PC-9 (cell line): Measurements from ENCODE around the gene COMMD9. TPM values are rescaled to one million over a fixed set of nuclear protein-coding genes. Genes with fewer than 3 reads are reported as not detected.

ENCODE experiments used
- BruUV-seq: library from RNA; stranded (reverse); fragments of 400-500 nt; replicated peaks from 2 replicates; lab custom pipeline; 2021; lab: Mats Ljungman, UMichigan
- CTCF ChIA-PET: fragments of 300-600 bp; sonication (Branson Sonifier 250); formaldehyde crosslinking; loops from one replicate; lab custom pipeline; 2022; ENCODE audit warnings: antibody characterized with exemption; lab: Charles Lee
- POLR2A ChIA-PET: fragments of 300-600 bp; sonication (Branson Sonifier 250); formaldehyde crosslinking; loops from one replicate; lab custom pipeline; 2022; ENCODE audit warnings: antibody characterized with exemption; ENCODE audit not compliant: unreplicated experiment; lab: Charles Lee
- DNase-seq, 2 experiments: peaks; one replicate each; pipeline versions ENCODE4 v3.0.0 to v3.0.0-alpha.2; 2015 to 2022; ENCODE audit warnings: mixed read lengths in 1 of 2
- H2AFZ ChIP-seq: fragments of 200-600 bp; sonication (generic); 2 replicates; pipeline ENCODE4 v1.8.1; 2017; ENCODE audit warnings: antibody characterized with exemption
- H3F3A ChIP-seq: fragments of 200-600 bp; sonication (generic); 2 replicates; pipeline ENCODE4 v1.8.1; 2017; ENCODE audit warnings: antibody characterized with exemption, mild to moderate bottlenecking, low read depth; ENCODE audit not compliant: insufficient read depth
- H3K27ac ChIP-seq: fragments of 200-600 bp; sonication (generic); 2 replicates; pipeline ENCODE4 v1.6.1; 2016; ENCODE audit warnings: mixed run types
- H3K27me3 ChIP-seq: fragments of 200-600 bp; sonication (generic); 2 replicates; pipeline ENCODE4 v1.6.1; 2016; ENCODE audit warnings: low read depth, mixed run types; ENCODE audit not compliant: insufficient read depth
- H3K36me3 ChIP-seq: fragments of 200-600 bp; sonication (generic); 2 replicates; pipeline ENCODE4 v1.6.1; 2016; ENCODE audit warnings: low read depth, mixed run types
- H3K4me1 ChIP-seq: fragments of 200-600 bp; sonication (generic); replicated peaks from 2 replicates; pipeline ENCODE4 v1.6.1; 2016; ENCODE audit warnings: mixed run types; ENCODE audit not compliant: insufficient read depth
- H3K4me2 ChIP-seq: fragments of 200-600 bp; sonication (generic); 2 replicates; pipeline ENCODE4 v1.6.1; 2017; ENCODE audit warnings: mixed run types
- H3K4me3 ChIP-seq: fragments of 200-600 bp; sonication (generic); 2 replicates; pipeline ENCODE4 v1.6.1; 2016; ENCODE audit warnings: mixed run types
- H3K79me2 ChIP-seq: fragments of 200-600 bp; sonication (generic); 2 replicates; pipeline ENCODE4 v1.6.1; 2017; ENCODE audit warnings: low read depth, mixed run types
- H3K9me2 ChIP-seq: fragments of 200-600 bp; sonication (generic); 2 replicates; pipeline ENCODE4 v1.8.1; 2017; ENCODE audit warnings: mild to moderate bottlenecking; ENCODE audit not compliant: insufficient read depth
- H3K9me3 ChIP-seq: fragments of 200-600 bp; sonication (generic); 2 replicates; pipeline ENCODE4 v1.8.1; 2016; ENCODE audit warnings: low read depth; ENCODE audit not compliant: insufficient read depth
- H4K20me1 ChIP-seq: fragments of 200-600 bp; sonication (generic); 2 replicates; pipeline ENCODE4 v1.8.1; 2017; ENCODE audit not compliant: insufficient read depth
- CTCF ChIP-seq: fragments of 200-600 bp; sonication (generic); conservative IDR thresholded peaks from 2 replicates; pipeline ENCODE4 v1.6.1; 2017; ENCODE audit warnings: mixed run types, antibody characterized with exemption, mild to moderate bottlenecking, moderate library complexity
- EZH2 ChIP-seq: fragments of 200-600 bp; sonication (generic); IDR thresholded peaks from 2 replicates; pipeline ENCODE4 v1.8.0; 2017; ENCODE audit warnings: antibody characterized with exemption, low read depth
- intact Hi-C: fragments of 100-400 bp; cut with micrococcal nuclease; formaldehyde crosslinking; loops from one replicate; pipeline ENCODE4 v1.10.0; 2022; ENCODE audit not compliant: unreplicated experiment
- total RNA-seq: library from RNA; stranded (reverse); gene quantifications from 2 replicates; pipeline ENCODE4 v1.2.3, GENCODE V29; 2021

Gene COMMD9
- total RNA-seq, 1 experiment from 2014 or later: 77.5 TPM

- ChIA-PET POLR2A (no interaction called here), CTCF (no interaction called here)
- Histone ChIP-seq H3K79me2 (no peaks in the 10 kb centered on the region), H3K9me3 (no peaks in the 10 kb centered on the region), H3K36me3 (no peaks in the 10 kb centered on the region), H3K4me3 (no peak overlapping the region), H4K20me1 (no peaks in the 10 kb centered on the region), H3K9me2 (no peaks in the 10 kb centered on the region), H3K27me3 (no peaks in the 10 kb centered on the region), H3K4me1 (no peaks in the 10 kb centered on the region), H2AFZ (no peak overlapping the region), H3K27ac (no peak overlapping the region), H3F3A (no peaks in the 10 kb centered on the region), H3K4me2 (no peak overlapping the region)
- intact Hi-C loops: no loop called here
- no TSS peak for BruUV-seq
- no peak for DNase-seq
- no peak for TF ChIP-seq EZH2
- TF ChIP-seq CTCF: no peak
Observed at GRCh38 chr11:36240173-36240572, 49.1 kb downstream of the COMMD9 start.

DNA sequence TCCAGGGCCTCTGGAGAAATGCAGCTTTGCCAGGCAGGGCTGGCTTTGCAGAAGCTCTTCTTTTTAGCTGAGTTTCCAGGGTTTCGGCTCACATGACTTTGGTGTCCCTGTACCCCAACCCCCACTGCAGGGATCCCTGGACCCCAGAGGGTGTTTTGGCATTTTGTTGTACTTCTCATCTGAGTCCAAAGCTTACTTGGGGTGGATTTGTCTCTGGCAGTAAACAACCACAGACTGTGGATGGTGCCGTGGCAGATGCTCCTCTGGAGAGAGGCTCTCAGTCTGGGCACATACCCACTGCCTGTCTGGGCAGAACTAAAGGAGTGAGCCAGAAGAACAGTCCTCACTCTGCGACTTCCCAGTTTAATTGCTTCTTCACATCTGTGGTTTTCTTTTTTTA is 49.6 kb downstream of the COMMD9 start:
- Histone ChIP-seq H3K27me3 (no peaks in the 10 kb centered on the region), H3K36me3 (no peaks in the 10 kb centered on the region), H3K9me3 (no peaks in the 10 kb centered on the region), H2AFZ (no peak overlapping the region), H3K9me2 (no peaks in the 10 kb centered on the region; the same call in 1 of the 2 replicates), H3F3A (no peaks in the 10 kb centered on the region), H3K4me3 (no peak overlapping the region), H3K79me2 (no peaks in the 10 kb centered on the region), H3K4me2 (no peak overlapping the region), H3K4me1 (no peaks in the 10 kb centered on the region), H4K20me1 (no peaks in the 10 kb centered on the region), H3K27ac (no peak overlapping the region)
- ChIA-PET CTCF (no interaction called here), POLR2A (no interaction called here)
- BruUV-seq: no TSS peak
- TF ChIP-seq CTCF: no peak
- TF ChIP-seq EZH2: no peak
- intact Hi-C loops: no loop called here
- DNase-seq: no peak

GRCh38 chr11:36238881-36239280 is 50.3 kb downstream of the COMMD9 start:
- no peaks in the 10 kb centered on the region for H4K20me1 ChIP-seq
- no peak for TF ChIP-seq EZH2
- TF ChIP-seq CTCF: no peak
- ChIA-PET POLR2A (no interaction called here), CTCF (no interaction called here)
- no peaks in the 10 kb centered on the region for H3K9me3 ChIP-seq
- H3K27ac ChIP-seq: no peak overlapping the region
- no peak overlapping the region for H3K4me2 ChIP-seq
- intact Hi-C loops: no loop called here
- H2AFZ ChIP-seq: no peak overlapping the region
- H3K27me3 ChIP-seq: no peaks in the 10 kb centered on the region
- no peaks in the 10 kb centered on the region for H3K36me3 ChIP-seq
- H3K4me1 ChIP-seq: no peaks in the 10 kb centered on the region
- no peak overlapping the region for H3K4me3 ChIP-seq
- H3K9me2 ChIP-seq: no peaks in the 10 kb centered on the region; the same call in 1 of the 2 replicates
- H3K79me2 ChIP-seq: no peaks in the 10 kb centered on the region
- no peaks in the 10 kb centered on the region for H3F3A ChIP-seq
- DNase-seq: no peak
- no TSS peak for BruUV-seq
